NCI-H1436 (cell line): Measurements from ENCODE around the gene PROK1.

Experiments used
- DNase-seq: peaks from one replicate; lab custom pipeline; 2025; lab: John Stamatoyannopoulos, UW

The PROK1 gene

GRCh38 chr1:110465814-110466380 lies 14.9 kb downstream of the PROK1 start:
- no peak for DNase-seq

- no peak for DNase-seq
These were observed 15.8 kb downstream of the PROK1 start for GRCh38 chr1:110466646-110467280.

- no peak for DNase-seq
These were observed 20.2 kb downstream of the PROK1 start for GRCh38 chr1:110471131-110471530.

- DNase-seq: no peak
These were observed 21.6 kb downstream of the PROK1 start for GRCh38 chr1:110472546-110472945.

GRCh38 chr1:110474444-110474843 lies 23.5 kb downstream of the PROK1 start:
- DNase-seq: no peak

GRCh38 chr1:110475362-110476027 lies 24.5 kb downstream of the PROK1 start:
- no peak for DNase-seq

- no peak for DNase-seq
These were observed 25.2 kb downstream of the PROK1 start for GRCh38 chr1:110476028-110476765.

- no peak for DNase-seq
These were observed 26.1 kb downstream of the PROK1 start for GRCh38 chr1:110477041-110477440.

GRCh38 chr1:110477445-110477957 lies 26.6 kb downstream of the PROK1 start:
- DNase-seq: no peak

- no peak for DNase-seq
These were observed 27.2 kb downstream of the PROK1 start for GRCh38 chr1:110477967-110478640.

GRCh38 chr1:110478886-110479285 lies 27.9 kb downstream of the PROK1 start:
- DNase-seq: no peak

GRCh38 chr1:110480356-110481096 lies 29.6 kb downstream of the PROK1 start:
- no peak for DNase-seq

- no peak for DNase-seq
These were observed 31.1 kb downstream of the PROK1 start for GRCh38 chr1:110481968-110482623.

GRCh38 chr1:110482662-110483307 lies 31.8 kb downstream of the PROK1 start:
- no peak for DNase-seq

GRCh38 chr1:110483308-110483685 lies 32.3 kb downstream of the PROK1 start:
- no peak for DNase-seq

- DNase-seq: no peak
These were observed 33.9 kb downstream of the PROK1 start for GRCh38 chr1:110484801-110485200.

GRCh38 chr1:110485725-110486124 lies 34.8 kb downstream of the PROK1 start:
- no peak for DNase-seq

- DNase-seq: no peak
These were observed 36.8 kb downstream of the PROK1 start for GRCh38 chr1:110487726-110488125.

- no peak for DNase-seq
These were observed 37.2 kb downstream of the PROK1 start for GRCh38 chr1:110488161-110488560.

- DNase-seq: no peak
These were observed 37.9 kb downstream of the PROK1 start for GRCh38 chr1:110488867-110489266.
